Hepatocyte (in vitro differentiated cells): ENCODE data around the gene B4GALT5. TPM values are rescaled to one million over a fixed set of nuclear protein-coding genes. Genes with fewer than 3 reads are reported as not detected.

Source experiments
- DNase-seq: peaks from one replicate; pipeline ENCODE4 v3.0.0-alpha.2; 2016; ENCODE audit warnings: low spot score
- H2AFZ ChIP-seq: fragments of 200-600 bp; sonication (generic); 2 replicates; pipeline ENCODE4 v1.6.0; 2016; ENCODE audit warnings: antibody characterized with exemption, mild to moderate bottlenecking
- H3K27ac ChIP-seq: fragments of 200-600 bp; sonication (generic); 2 replicates; pipeline ENCODE4 v1.5.1; 2016; ENCODE audit warnings: mild to moderate bottlenecking
- H3K27me3 ChIP-seq: fragments of 200-600 bp; sonication (generic); 2 replicates; pipeline ENCODE4 v1.6.1; 2016
- H3K36me3 ChIP-seq: fragments of 200-600 bp; sonication (generic); replicated peaks from 2 replicates; pipeline ENCODE4 v1.5.1; 2016; ENCODE audit warnings: low read depth; ENCODE audit not compliant: insufficient read depth
- H3K4me1 ChIP-seq: fragments of 200-600 bp; sonication (generic); 2 replicates; pipeline ENCODE4 v1.5.1; 2016; ENCODE audit warnings: mild to moderate bottlenecking, moderate library complexity; ENCODE audit not compliant: insufficient read depth
- H3K4me2 ChIP-seq: fragments of 200-600 bp; sonication (generic); 2 replicates; pipeline ENCODE4 v1.6.0; 2016
- H3K4me3 ChIP-seq: fragments of 200-600 bp; sonication (generic); 2 replicates; pipeline ENCODE4 v1.5.1; 2016; ENCODE audit warnings: mild to moderate bottlenecking
- H3K79me2 ChIP-seq: fragments of 200-600 bp; sonication (generic); 2 replicates; pipeline ENCODE4 v1.6.0; 2017; ENCODE audit warnings: mild to moderate bottlenecking
- H3K9me2 ChIP-seq: fragments of 200-600 bp; sonication (generic); replicated peaks from 2 replicates; pipeline ENCODE4 v1.6.0; 2017; ENCODE audit warnings: mild to moderate bottlenecking; ENCODE audit not compliant: insufficient read depth
- H3K9me3 ChIP-seq: fragments of 200-600 bp; sonication (generic); 2 replicates; pipeline ENCODE4 v1.5.1; 2016; ENCODE audit warnings: low read depth, mild to moderate bottlenecking
- H4K20me1 ChIP-seq: fragments of 200-600 bp; sonication (generic); 2 replicates; pipeline ENCODE4 v1.6.0; 2016; ENCODE audit warnings: mild to moderate bottlenecking; ENCODE audit not compliant: insufficient read depth, poor library complexity, severe bottlenecking
- EZH2 ChIP-seq: fragments of 200-600 bp; sonication (generic); IDR thresholded peaks from 2 replicates; pipeline ENCODE4 v1.6.1; 2016; ENCODE audit warnings: antibody characterized with exemption, mild to moderate bottlenecking, borderline replicate concordance
- EZH2phosphoT487 ChIP-seq: fragments of 200-600 bp; sonication (generic); IDR thresholded peaks from one replicate; pipeline ENCODE4 v1.6.1; 2018; ENCODE audit warnings: antibody characterized with exemption, mild to moderate bottlenecking, low read depth, moderate library complexity; ENCODE audit not compliant: unreplicated experiment, severe bottlenecking
- WGBS: methylation state at CpG from one replicate; pipeline ENCODE4 v1.1.6; 2016; ENCODE audit warnings: low lambda C conversion rate; ENCODE audit errors: missing lambda C conversion rate; 5-methylcytosine and 5-hydroxymethylcytosine counted together
- polyA plus RNA-seq: library from polyadenylated mRNA; unstranded; fragments of >200 nt; fragmentation: Nextera tagmentation; extraction: Ambion mirVana; gene quantifications from 2 replicates; pipeline ENCODE4 v1.2.1, GENCODE V29; 2016
- total RNA-seq: library from RNA; depleted of rRNA; stranded (reverse); fragments of >200 nt; gene quantifications from 2 replicates; pipeline ENCODE4 v1.2.3, GENCODE V29; 2014
- TF ChIP-seq, protein P1 (sequence below): fragments of 200-600 bp; sonication (generic); IDR thresholded peaks from 2 replicates; pipeline ENCODE4 v1.5.1; 2016; ENCODE audit warnings: antibody characterized with exemption, mild to moderate bottlenecking; ENCODE audit not compliant: poor library complexity

B4GALT5 gene
- total and polyA plus RNA-seq, 2 experiments from 2014 or later = 12.9 to 41.8 TPM

GRCh38 chr20:49635166-49635565 is 78.5 kb downstream of the B4GALT5 start:
- no peaks in the 10 kb centered on the region for H3K4me1 ChIP-seq

DNA sequence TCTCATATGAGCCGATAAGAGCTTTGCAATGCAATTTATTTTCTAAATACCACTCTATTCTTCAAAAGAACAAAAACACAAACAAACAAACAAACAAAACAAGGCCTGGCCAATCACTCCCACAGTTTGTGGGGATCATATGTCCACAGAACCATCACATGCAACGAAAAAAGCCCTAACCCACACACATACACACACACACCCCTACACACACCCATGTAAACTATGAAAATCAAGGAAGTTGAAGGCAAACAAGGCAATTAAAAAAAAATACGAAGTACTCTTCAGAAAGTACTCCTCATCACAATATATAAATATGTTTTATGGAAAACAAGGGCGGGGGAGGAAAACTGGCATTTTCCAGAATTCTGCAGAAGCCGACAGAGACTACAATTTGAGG is 79.6 kb downstream of the B4GALT5 start:
- no peaks in the 10 kb centered on the region for H3K27me3 ChIP-seq
- H3K4me1 ChIP-seq = no peaks in the 10 kb centered on the region
- H2AFZ ChIP-seq = no peak overlapping the region
- no peak overlapping the region for H3K27ac ChIP-seq
- no peaks in the 10 kb centered on the region for H3K36me3 ChIP-seq
- TF ChIP-seq, protein P1, sequence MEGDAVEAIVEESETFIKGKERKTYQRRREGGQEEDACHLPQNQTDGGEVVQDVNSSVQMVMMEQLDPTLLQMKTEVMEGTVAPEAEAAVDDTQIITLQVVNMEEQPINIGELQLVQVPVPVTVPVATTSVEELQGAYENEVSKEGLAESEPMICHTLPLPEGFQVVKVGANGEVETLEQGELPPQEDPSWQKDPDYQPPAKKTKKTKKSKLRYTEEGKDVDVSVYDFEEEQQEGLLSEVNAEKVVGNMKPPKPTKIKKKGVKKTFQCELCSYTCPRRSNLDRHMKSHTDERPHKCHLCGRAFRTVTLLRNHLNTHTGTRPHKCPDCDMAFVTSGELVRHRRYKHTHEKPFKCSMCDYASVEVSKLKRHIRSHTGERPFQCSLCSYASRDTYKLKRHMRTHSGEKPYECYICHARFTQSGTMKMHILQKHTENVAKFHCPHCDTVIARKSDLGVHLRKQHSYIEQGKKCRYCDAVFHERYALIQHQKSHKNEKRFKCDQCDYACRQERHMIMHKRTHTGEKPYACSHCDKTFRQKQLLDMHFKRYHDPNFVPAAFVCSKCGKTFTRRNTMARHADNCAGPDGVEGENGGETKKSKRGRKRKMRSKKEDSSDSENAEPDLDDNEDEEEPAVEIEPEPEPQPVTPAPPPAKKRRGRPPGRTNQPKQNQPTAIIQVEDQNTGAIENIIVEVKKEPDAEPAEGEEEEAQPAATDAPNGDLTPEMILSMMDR = no peak
- H3K9me2 ChIP-seq = no peaks in the 10 kb centered on the region
- no peak for DNase-seq
- no peaks in the 10 kb centered on the region for H4K20me1 ChIP-seq
- H3K4me2 ChIP-seq = no peak overlapping the region
- WGBS = 93% methylated on average over 5 of the region's 5 CpGs
- no peak overlapping the region for H3K4me3 ChIP-seq
- H3K79me2 ChIP-seq = peaks cover 2% of the 10 kb centered on the region
- H3K9me3 ChIP-seq = no peaks in the 10 kb centered on the region

More at GRCh38 chr20:49635166-49635565, 78.5 kb downstream of the B4GALT5 start:
- Histone ChIP-seq H4K20me1 (no peaks in the 10 kb centered on the region), H3K4me3 (no peak overlapping the region), H3K9me2 (no peaks in the 10 kb centered on the region), H3K27ac (no peak overlapping the region), H3K9me3 (no peaks in the 10 kb centered on the region), H3K4me2 (no peak overlapping the region), H3K27me3 (no peaks in the 10 kb centered on the region), H3K36me3 (no peaks in the 10 kb centered on the region), H2AFZ (no peak overlapping the region), H3K79me2 (peaks cover 2% of the 10 kb centered on the region)
- DNase-seq = no peak
- TF ChIP-seq EZH2 (no peak), EZH2phosphoT487 (no peak)
- TF ChIP-seq, protein P1 = no peak
- WGBS = 81% methylated on average over 16 of the region's 16 CpGs

DNA sequence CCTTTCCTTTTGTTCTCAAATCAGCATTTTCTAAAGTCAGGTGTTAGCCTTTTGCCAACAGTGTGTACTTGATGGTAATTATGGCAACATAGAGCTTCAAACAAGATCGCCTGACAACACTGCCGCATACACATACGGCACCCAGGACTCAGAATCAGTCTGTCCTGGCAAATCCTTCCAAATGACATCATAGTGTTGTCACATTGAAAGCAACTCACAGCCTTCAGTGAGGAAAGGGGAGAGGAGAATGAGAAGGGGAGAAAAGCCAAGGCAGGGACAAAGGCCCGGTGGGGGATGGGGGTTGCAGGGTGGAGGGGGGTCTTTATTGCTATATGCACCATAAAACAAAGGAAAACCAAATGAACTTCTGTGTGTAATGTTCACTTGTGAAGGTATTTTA is 80.0 kb downstream of the B4GALT5 start:
- TF ChIP-seq EZH2phosphoT487 (no peak), EZH2 (no peak)
- TF ChIP-seq, protein P1 = no peak
- Histone ChIP-seq H3K4me3 (no peak overlapping the region), H3K4me2 (no peak overlapping the region), H3K27ac (no peak overlapping the region), H2AFZ (no peak overlapping the region), H3K36me3 (no peaks in the 10 kb centered on the region), H3K79me2 (peaks cover 2% of the 10 kb centered on the region), H3K9me2 (no peaks in the 10 kb centered on the region), H3K9me3 (peaks cover 2% of the 10 kb centered on the region), H3K4me1 (no peaks in the 10 kb centered on the region), H4K20me1 (no peaks in the 10 kb centered on the region), H3K27me3 (no peaks in the 10 kb centered on the region)
- DNase-seq = no peak
- 97% methylated on average over 4 of the region's 4 CpGs for WGBS

DNA sequence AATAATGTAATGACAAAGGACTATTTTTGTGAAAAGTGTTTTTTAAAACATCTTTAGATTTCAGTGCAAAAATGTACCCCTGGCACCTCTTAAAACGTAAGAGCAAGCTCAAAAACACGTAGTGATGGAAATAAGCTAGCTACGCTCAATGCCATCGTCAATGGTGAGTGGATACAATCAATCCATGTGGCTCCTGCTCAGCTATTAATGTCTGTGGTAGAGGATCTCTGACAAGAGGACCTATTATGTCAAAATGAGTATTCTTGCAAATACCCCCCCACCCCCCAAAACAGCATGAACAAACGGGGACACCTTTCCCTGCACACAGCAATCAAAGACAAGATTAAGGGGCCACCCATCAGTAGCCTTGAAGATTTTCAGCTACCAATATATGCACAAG is 80.7 kb downstream of the B4GALT5 start:
- no peaks in the 10 kb centered on the region for H3K4me1 ChIP-seq
- H3K27me3 ChIP-seq = no peaks in the 10 kb centered on the region
- H3K9me3 ChIP-seq = peaks cover 5% of the 10 kb centered on the region
- no peaks in the 10 kb centered on the region for H4K20me1 ChIP-seq
- no peak for DNase-seq
- H3K27ac ChIP-seq = no peak overlapping the region
- 94% methylated on average over 5 of the region's 5 CpGs for WGBS
- H3K79me2 ChIP-seq = peaks cover 2% of the 10 kb centered on the region
- H3K4me3 ChIP-seq = no peak overlapping the region
- TF ChIP-seq EZH2phosphoT487 = no peak
- TF ChIP-seq EZH2 = no peak
- TF ChIP-seq, protein P1 = no peak
- no peak overlapping the region for H2AFZ ChIP-seq
- no peaks in the 10 kb centered on the region for H3K36me3 ChIP-seq
- no peak overlapping the region for H3K4me2 ChIP-seq
- H3K9me2 ChIP-seq = no peaks in the 10 kb centered on the region
